ENCODE measurements around the gene PTPRQ.
"Not testable (repeated sequence)": the region's sequence is repeated elsewhere in the genome, so short reads cannot be mapped to it uniquely, and the experiment has no call there.

The PTPRQ gene

DNA sequence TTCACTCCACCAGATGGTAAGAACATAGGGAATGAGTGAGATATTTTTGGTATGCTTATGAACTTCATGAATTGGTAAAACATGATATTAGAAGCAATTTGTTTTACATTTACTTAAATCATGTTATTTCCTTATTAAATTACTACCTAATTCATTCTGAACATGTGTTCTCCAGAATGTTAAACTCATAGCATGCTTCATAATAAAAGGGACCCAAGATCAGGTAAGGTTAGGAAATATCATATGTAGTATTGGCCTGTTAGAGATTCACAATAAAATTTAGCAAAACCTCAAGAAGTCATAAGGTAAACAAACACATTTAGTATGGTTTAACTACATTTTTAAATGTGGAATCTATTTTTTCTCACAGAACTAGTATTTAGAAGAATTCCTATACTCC, 28.2 kb downstream of the PTPRQ start:
- no peak overlapping the region for H3K4me3 ChIP-seq (ENCODE audit: low read length)
- TF ChIP-seq, protein P1, sequence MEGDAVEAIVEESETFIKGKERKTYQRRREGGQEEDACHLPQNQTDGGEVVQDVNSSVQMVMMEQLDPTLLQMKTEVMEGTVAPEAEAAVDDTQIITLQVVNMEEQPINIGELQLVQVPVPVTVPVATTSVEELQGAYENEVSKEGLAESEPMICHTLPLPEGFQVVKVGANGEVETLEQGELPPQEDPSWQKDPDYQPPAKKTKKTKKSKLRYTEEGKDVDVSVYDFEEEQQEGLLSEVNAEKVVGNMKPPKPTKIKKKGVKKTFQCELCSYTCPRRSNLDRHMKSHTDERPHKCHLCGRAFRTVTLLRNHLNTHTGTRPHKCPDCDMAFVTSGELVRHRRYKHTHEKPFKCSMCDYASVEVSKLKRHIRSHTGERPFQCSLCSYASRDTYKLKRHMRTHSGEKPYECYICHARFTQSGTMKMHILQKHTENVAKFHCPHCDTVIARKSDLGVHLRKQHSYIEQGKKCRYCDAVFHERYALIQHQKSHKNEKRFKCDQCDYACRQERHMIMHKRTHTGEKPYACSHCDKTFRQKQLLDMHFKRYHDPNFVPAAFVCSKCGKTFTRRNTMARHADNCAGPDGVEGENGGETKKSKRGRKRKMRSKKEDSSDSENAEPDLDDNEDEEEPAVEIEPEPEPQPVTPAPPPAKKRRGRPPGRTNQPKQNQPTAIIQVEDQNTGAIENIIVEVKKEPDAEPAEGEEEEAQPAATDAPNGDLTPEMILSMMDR (conservative IDR thresholded peaks at IDR 0.05; ENCODE audit: low read length) = no peak
- peak; percentile 53 for DNase-seq (ENCODE audit: low read depth)

DNA sequence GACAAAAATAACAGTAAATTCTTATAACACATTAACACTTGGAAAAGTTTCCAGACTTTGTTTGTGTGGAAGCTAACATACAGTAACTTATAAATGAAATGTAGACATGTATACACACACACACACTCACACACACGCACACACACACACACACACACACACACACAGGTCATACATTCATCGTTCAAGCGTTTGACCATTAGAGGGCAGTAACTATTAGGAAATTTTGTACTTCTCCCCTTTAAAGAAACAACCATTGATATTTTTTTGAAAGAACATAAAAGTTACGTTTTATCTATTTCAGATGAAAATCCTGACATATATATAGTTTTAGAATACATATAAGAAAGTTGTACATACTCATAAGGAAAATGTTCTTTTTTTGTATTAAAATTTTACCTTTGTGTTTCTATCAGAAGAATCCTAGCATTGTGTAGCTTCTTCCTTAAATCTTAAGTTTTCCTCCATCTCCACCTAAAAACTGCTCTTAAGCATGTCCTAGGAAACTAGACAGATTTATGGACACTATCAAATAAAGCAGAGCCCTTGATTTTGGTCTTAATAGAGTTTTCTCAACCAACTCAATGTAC, 29.0 kb downstream of the PTPRQ start:
- TF ChIP-seq, protein P1 (conservative IDR thresholded peaks at IDR 0.05; ENCODE audit: low read length) = peak; percentile 72
- DNase-seq (ENCODE audit: low read depth) = peak; percentile 78
- no peak overlapping the region for H3K4me3 ChIP-seq (ENCODE audit: low read length)

DNA sequence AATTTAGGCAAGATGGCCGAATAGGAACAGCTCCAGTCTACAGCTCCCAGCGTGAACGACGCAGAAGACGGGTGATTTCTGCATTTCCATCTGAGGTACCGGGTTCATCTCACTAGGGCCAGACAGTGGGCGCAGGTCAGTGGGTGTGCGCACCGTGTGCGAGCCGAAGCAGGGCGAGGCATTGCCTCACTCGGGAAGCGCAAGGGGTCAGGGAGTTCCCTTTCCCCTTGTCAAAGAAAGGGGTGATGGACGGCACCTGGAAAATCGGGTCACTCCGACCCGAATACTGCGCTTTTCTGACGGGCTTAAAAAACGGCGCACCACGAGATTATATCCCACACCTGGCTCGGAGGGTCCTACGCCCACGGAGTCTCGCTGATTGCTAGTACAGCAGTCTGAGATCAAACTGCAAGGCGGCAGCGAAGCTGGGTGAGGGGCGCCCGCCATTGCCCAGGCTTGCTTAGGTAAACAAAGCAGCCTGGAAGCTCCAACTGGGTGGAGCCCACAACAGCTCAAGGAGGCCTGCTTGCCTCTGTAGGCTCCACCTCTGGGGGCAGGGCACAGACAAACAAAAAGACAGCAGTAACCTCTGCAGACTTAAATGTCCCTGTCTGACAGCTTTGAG, 33.6 kb downstream of the PTPRQ start:
- not testable (repeated sequence) for DNase-seq (ENCODE audit: low read depth); H3K4me3 ChIP-seq (ENCODE audit: low read length)

DNA sequence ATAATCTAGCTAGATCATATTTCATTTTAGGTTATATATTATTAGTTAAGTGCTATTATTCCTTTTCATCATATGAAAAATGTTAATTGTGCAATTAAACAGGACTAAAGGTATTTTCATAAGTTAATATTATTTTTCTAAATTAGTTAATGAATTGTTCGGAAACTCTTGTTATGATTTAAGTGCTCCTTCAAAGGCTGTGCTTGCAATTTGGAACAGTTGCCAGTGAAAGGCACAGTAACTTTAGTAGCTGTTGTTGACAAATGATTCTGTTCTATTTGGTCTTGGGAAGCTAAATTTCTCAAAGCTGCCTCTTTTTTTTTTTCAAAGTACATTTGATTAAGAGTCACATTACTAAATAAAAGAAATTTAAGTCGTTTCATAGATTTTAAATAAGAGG, 40.7 kb downstream of the PTPRQ start:
- no peak overlapping the region for H3K4me3 ChIP-seq (ENCODE audit: low read length)
- DNase-seq (ENCODE audit: low read depth) = no peak
- TF ChIP-seq, protein P1 (conservative IDR thresholded peaks at IDR 0.05; ENCODE audit: low read length) = no peak

DNA sequence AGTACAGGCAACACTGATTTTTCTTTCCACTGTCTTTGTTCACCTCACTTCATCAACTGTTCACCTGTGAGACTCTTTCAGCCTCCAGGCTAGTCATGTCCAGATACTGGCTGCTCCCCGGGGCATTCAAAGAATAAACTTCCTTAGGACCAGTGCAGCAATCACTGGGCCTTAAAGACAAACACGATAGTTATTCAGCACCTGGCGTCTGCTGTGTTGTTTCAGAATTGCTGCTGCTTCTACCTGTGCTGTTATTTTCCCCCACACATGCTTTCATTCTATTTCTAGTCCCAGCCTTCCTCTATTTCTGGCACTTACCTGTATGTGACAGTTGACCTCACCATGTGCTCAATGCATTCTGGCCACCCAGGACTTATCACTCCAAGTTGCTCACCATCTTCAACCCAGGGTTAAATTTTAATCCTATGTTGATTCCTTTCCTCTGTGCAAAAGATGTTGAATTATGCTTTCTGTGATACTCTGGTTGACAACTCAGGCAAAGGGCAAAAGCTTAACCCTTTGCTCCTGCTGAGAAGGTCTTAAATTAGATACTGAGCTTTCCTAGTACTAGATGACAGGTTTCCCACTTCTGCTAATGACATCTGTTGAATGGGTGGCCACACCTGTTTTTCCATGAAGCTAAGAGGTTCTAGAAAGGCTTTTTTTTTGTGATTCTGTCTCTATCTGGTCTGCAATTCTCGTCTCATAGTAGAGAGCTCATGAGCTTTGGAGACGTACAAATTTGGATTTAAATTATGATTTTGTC, 41.4 kb downstream of the PTPRQ start:
- no peak for DNase-seq (ENCODE audit: low read depth)
- TF ChIP-seq, protein P1 (conservative IDR thresholded peaks at IDR 0.05; ENCODE audit: low read length) = no peak
- no peak overlapping the region for H3K4me3 ChIP-seq (ENCODE audit: low read length)

DNA sequence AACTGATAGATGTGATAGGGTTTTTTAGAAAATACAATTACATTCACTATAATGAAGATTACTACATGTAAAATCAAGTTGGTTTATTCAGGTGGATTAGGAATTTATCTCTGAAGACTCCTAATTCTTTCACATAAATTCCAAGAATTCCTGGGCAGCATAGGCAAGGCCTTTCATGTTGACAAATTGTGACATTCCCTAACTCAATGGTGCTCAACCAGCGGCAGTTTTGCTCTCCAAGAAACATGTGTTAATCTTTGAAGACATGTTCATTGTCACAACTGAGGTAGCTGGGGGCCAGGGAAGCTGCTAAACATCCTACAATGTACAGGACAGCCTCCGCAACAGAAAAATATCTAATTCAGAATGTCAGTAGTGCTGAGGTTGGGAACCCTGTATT, 46.3 kb downstream of the PTPRQ start:
- no peak overlapping the region for H3K4me3 ChIP-seq (ENCODE audit: low read length)
- TF ChIP-seq, protein P1 (conservative IDR thresholded peaks at IDR 0.05; ENCODE audit: low read length) = no peak
- DNase-seq (ENCODE audit: low read depth) = peak; percentile 16

DNA sequence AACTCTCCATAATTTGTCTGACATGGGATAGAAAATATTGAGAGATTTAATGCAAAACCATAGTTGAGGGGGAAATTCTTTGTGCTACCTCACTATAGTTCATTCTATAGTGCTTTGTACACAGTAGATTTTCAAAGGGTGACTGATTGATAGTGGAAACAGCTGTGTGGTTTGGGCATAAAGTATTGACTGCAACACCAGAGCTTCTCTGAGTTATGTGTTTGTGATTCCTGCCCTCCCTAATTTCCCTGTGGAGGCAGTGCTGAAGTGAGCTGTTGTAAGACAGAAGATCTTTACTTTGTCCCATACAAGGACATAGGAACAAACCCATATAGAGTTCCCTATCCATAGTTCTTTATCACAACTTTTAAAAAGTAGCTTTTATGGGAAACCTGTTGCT, 47.1 kb downstream of the PTPRQ start:
- TF ChIP-seq, protein P1 (conservative IDR thresholded peaks at IDR 0.05; ENCODE audit: low read length) = no peak
- no peak overlapping the region for H3K4me3 ChIP-seq (ENCODE audit: low read length)
- DNase-seq (ENCODE audit: low read depth) = peak; percentile 5

Data from AG10803 (cell line).